AG09309 (cell line): ENCODE results near the gene GLT8D2.

Experiments
- DNase-seq: peaks from one replicate; pipeline ENCODE4 v3.0.0-alpha.2; 2010; ENCODE audit warnings: low read depth
- H3K4me3 ChIP-seq: 2 replicates; pipeline ENCODE4 v1.5.1; 2011; ENCODE audit warnings: mild to moderate bottlenecking, low read depth, low read length, moderate library complexity; ENCODE audit not compliant: control insufficient read depth
- TF ChIP-seq, protein P1 (sequence below): IDR thresholded peaks from 2 replicates; pipeline ENCODE4 v1.5.1; 2011; ENCODE audit warnings: mild to moderate bottlenecking, low read depth, low read length, inconsistent platforms; ENCODE audit not compliant: insufficient read depth, control insufficient read depth; ENCODE audit errors: missing control alignments

GLT8D2 gene

DNA sequence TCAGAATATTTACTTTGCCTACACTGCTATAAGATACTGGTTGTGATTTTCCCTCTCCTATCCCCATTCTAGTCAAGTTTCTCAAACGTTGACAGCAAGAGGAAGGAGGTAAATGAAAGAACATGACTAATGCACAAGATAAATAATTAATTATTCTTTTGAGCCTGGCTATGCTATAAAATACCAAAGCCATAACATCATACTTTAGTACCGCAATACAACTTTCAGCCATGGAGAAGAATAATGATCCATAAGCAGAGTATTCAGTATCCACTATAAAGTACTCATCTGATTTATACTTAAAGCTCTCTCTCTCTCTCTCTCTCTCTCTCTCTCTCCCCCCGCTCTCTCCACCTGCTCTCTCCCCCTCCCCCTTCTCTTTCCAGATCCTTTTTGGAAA is 43.1 kb downstream of the GLT8D2 start:
- H3K4me3 ChIP-seq = no peak overlapping the region
- TF ChIP-seq, protein P1, sequence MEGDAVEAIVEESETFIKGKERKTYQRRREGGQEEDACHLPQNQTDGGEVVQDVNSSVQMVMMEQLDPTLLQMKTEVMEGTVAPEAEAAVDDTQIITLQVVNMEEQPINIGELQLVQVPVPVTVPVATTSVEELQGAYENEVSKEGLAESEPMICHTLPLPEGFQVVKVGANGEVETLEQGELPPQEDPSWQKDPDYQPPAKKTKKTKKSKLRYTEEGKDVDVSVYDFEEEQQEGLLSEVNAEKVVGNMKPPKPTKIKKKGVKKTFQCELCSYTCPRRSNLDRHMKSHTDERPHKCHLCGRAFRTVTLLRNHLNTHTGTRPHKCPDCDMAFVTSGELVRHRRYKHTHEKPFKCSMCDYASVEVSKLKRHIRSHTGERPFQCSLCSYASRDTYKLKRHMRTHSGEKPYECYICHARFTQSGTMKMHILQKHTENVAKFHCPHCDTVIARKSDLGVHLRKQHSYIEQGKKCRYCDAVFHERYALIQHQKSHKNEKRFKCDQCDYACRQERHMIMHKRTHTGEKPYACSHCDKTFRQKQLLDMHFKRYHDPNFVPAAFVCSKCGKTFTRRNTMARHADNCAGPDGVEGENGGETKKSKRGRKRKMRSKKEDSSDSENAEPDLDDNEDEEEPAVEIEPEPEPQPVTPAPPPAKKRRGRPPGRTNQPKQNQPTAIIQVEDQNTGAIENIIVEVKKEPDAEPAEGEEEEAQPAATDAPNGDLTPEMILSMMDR = no peak

GRCh38 chr12:104003596-104003995 is 46.4 kb downstream of the GLT8D2 start:
- H3K4me3 ChIP-seq = no peak overlapping the region
- TF ChIP-seq, protein P1 = no peak
- no peak for DNase-seq

More for the DNA sequence above, 43.1 kb downstream of the GLT8D2 start:
- peak; percentile 40 for DNase-seq

DNA sequence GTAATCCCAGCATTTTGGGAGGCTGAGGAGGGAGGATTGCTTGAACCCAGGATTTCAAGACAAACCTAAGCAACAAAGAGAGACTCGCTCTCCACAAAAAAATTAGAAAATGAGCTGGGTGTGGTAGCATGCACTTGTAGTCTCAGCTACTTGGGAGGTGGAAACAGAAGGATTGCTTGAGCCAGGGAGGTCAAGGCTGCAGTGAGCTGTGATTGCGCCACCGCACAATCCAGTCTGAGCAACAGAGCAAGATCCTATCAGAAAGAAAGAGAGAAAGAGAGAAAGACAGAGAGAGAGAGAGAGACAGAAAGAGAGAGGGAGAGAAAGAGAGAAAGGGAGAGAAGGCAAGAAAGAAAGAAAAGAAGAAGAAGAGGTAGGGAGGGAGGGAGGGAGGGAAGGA is 47.3 kb downstream of the GLT8D2 start:
- DNase-seq = no peak
- TF ChIP-seq, protein P1 = no peak
- H3K4me3 ChIP-seq = no peak overlapping the region

- no peak for DNase-seq
- TF ChIP-seq, protein P1 = no peak
- no peak overlapping the region for H3K4me3 ChIP-seq
Measured at GRCh38 chr12:104000807-104001434, 49.1 kb downstream of the GLT8D2 start.

DNA sequence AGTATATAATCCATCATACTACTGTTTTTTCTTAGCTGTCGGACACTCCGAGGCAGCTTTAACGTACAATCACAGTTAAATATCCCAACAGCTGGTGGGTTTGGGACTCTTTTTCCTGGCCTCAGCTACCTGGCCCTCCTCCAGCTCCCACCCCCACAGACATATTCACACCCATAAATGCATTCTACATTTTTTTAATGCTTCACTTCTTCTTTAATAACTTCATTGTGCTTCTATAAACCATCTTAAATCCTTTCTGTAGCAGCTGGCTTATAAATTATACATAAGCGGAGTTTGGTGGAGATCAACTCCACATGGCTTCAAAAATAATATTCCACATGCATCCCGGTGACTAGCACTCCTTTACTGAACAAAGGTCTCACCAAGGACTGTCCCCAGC is 51.0 kb downstream of the GLT8D2 start:
- DNase-seq = no peak
- TF ChIP-seq, protein P1 = no peak

GRCh38 chr12:103997286-103997900 is 52.6 kb downstream of the GLT8D2 start:
- TF ChIP-seq, protein P1 = no peak
- DNase-seq = no peak
- no peak overlapping the region for H3K4me3 ChIP-seq

More for the DNA sequence above, 51.0 kb downstream of the GLT8D2 start:
- H3K4me3 ChIP-seq = no peak overlapping the region
